K562 (cell line): Measurements from ENCODE around the gene UBE2S. TPM values are rescaled to one million over a fixed set of nuclear protein-coding genes. Genes with fewer than 3 reads are reported as not detected.
"Not testable (repeated sequence)": the region's sequence is repeated elsewhere in the genome, so short reads cannot be mapped to it uniquely, and the experiment has no call there.

Source experiments
- AFF4 ChIP-seq: sonication (generic); formaldehyde crosslinking; IDR thresholded peaks from 2 replicates; pipeline ENCODE4 v1.8.0; 2023; ENCODE audit warnings: mild to moderate bottlenecking, missing genetic modification reagents
- GATAD2B ChIP-seq: fragments of 450-650 bp; IDR thresholded peaks from 2 replicates; pipeline ENCODE4 v1.6.1; 2017; ENCODE audit warnings: mild to moderate bottlenecking, borderline replicate concordance
- GTF2A2 ChIP-seq: IDR thresholded peaks from 2 replicates; pipeline ENCODE4 v1.6.1; 2016; ENCODE audit warnings: mild to moderate bottlenecking, missing genetic modification characterization, missing compliant biosample characterization
- GTF2F1 ChIP-seq: IDR thresholded peaks from 2 replicates; pipeline ENCODE4 v1.6.1; 2011; ENCODE audit warnings: low read depth, low read length, improper control_type of control experiment
- HNRNPH1 ChIP-seq: fragments of 200-400 bp; formaldehyde crosslinking; optimal IDR thresholded peaks from 2 replicates; pipeline ENCODE3; 2017; ENCODE audit warnings: low read depth, mild to moderate bottlenecking, low read length, moderate library complexity
- PCBP1 ChIP-seq: fragments of 200-400 bp; formaldehyde crosslinking; IDR thresholded peaks from 2 replicates; pipeline ENCODE4 v1.6.1; 2018; ENCODE audit warnings: mild to moderate bottlenecking, low read depth, low read length; ENCODE audit not compliant: poor library complexity, severe bottlenecking
- POLR2G ChIP-seq: fragments of 200-400 bp; formaldehyde crosslinking; IDR thresholded peaks from 2 replicates; pipeline ENCODE4 v1.6.1; 2017; ENCODE audit warnings: low read depth, mild to moderate bottlenecking, antibody characterized with exemption, low read length, moderate library complexity
- RBM15 ChIP-seq: fragments of 200-400 bp; formaldehyde crosslinking; IDR thresholded peaks from 2 replicates; pipeline ENCODE4 v1.6.1; 2018; ENCODE audit warnings: mild to moderate bottlenecking, low read length, moderate library complexity; ENCODE audit not compliant: insufficient read depth
- SMAD4 ChIP-seq: fragments of 250-450 bp; sonication (Bioruptor Pico); conservative IDR thresholded peaks from 2 replicates; pipeline ENCODE4 v1.8.0; 2021; ENCODE audit warnings: inconsistent platforms, mild to moderate bottlenecking, moderate library complexity
- SMC3 ChIP-seq: conservative IDR thresholded peaks from 2 replicates; pipeline ENCODE4 v1.6.1; 2011; ENCODE audit warnings: low read depth, low read length, improper control_type of control experiment; ENCODE audit not compliant: insufficient read depth
- SRSF7 ChIP-seq: fragments of 200-400 bp; formaldehyde crosslinking; optimal IDR thresholded peaks from 2 replicates; pipeline ENCODE3; 2017; ENCODE audit warnings: mild to moderate bottlenecking, low read depth, low read length
- TAF1 ChIP-seq: IDR thresholded peaks from 2 replicates; pipeline ENCODE4 v1.6.1; 2011; ENCODE audit warnings: mild to moderate bottlenecking, low read length, moderate library complexity; ENCODE audit not compliant: insufficient read depth, control insufficient read depth, severe bottlenecking; ENCODE audit errors: extremely low read depth
- TOE1 ChIP-seq, 2 experiments: fragments of 450-650 bp in 1 of 2; sonication (generic) in 1 of 2; formaldehyde crosslinking in 1 of 2; IDR thresholded peaks; 2 replicates each; pipeline versions ENCODE4 v1.7.1 to v1.8.0; 2016 to 2022; ENCODE audit warnings: borderline replicate concordance in 2 of 2, mild to moderate bottlenecking in 2 of 2, antibody characterized with exemption in 1 of 2, inconsistent platforms in 1 of 2, low read depth in 1 of 2, missing genetic modification reagents in 1 of 2, moderate library complexity in 1 of 2
- ZBTB9 ChIP-seq: fragments of 450-650 bp; formaldehyde crosslinking; IDR thresholded peaks from 2 replicates; pipeline ENCODE4 v1.4.0; 2020; ENCODE audit warnings: mild to moderate bottlenecking, moderate library complexity
- ZMIZ1 ChIP-seq, 2 experiments: fragments of 150-350 bp in 1 of 2; IDR thresholded peaks; 2 replicates each; pipeline ENCODE4 v1.6.1; 2012 to 2016; ENCODE audit warnings: low read depth in 2 of 2, low read length in 2 of 2, mild to moderate bottlenecking in 1 of 2, moderate library complexity in 1 of 2
- ZNF740 ChIP-seq, 3 experiments: fragments of 200-800 bp in 1 of 3; sonication (Bioruptor generic) in 1 of 3; sonication (generic) in 1 of 3; formaldehyde crosslinking in 1 of 3; IDR thresholded peaks; 2 replicates each; pipeline versions ENCODE4 v1.6.1 to v1.8.0; 2016 to 2022; ENCODE audit warnings: mild to moderate bottlenecking in 2 of 3, missing compliant biosample characterization in 2 of 3, missing genetic modification characterization in 2 of 3, missing genetic modification reagents in 1 of 3
- polyA plus RNA-seq, 8 experiments: library from polyadenylated mRNA; depleted of rRNA in 4 of 8; stranded (reverse) in 5 of 8; unstranded in 3 of 8; fragments of >200 nt; fragmentation: Nextera tagmentation in 2 of 8; fragmentation: Illumina TruSeq in 1 of 8; extraction: Ambion mirVana in 2 of 8; extraction: Trizol in 1 of 8; gene quantifications; 2 replicates each; pipeline versions ENCODE4 v1.2.1 to v1.2.3, GENCODE V29; 2011 to 2014; ENCODE audit warnings: inconsistent platforms in 1 of 8, missing spikeins in 1 of 8
- total RNA-seq, 7 experiments: library from RNA; depleted of rRNA in 6 of 7; stranded (reverse); fragments of >200 nt in 6 of 7; fragmentation: Illumina TruSeq in 2 of 7; extraction: Trizol in 2 of 7; gene quantifications; 2 replicates each; pipeline versions ENCODE4 v1.2.1 to v1.2.3, GENCODE V29; 2011 to 2021; ENCODE audit warnings: low replicate concordance in 1 of 7

The UBE2S gene
- total and polyA plus RNA-seq, 9 of the 15 experiments (the other 6 are each of a cell fraction or from before 2014, with no cell fraction given), result 1.5 to 1,305 (median 157) TPM

GRCh38 chr19:55407550-55407799 is at the start of gene UBE2S (continued):
- peak; percentile 98; the same call in 1 of the 2 replicates for TF ChIP-seq AFF4
- peak; percentile 32; the same call in 1 of the 2 replicates for TF ChIP-seq SMAD4 (CRISPR knock-in tag)
- TF ChIP-seq RBM15, result 0 out of 2 replicates have a peak, but pooled peaks have one; percentile 37
- peak; percentile 87 for TF ChIP-seq PCBP1
- not testable (repeated sequence) for TF ChIP-seq TOE1 (IDR thresholded peaks at IDR 0.05; ENCODE audit: borderline replicate concordance); ZNF740 (tag; IDR thresholded peaks at IDR 0.05)
- 0 out of 2 replicates have a peak, but pooled peaks have one; percentile 25 for TF ChIP-seq TOE1 (CRISPR knock-in tag; IDR thresholded peaks at IDR 0.05; ENCODE audit: borderline replicate concordance, low read depth)
- TF ChIP-seq SMC3, result 0 out of 2 replicates have a peak, but pooled peaks have one; percentile 7
- peak; percentile 90; the same call in 1 of the 2 replicates for TF ChIP-seq ZBTB9 (CRISPR knock-in tag)
- peak in 1 of 2 experiments; percentile 52; a peak in 1 of 4 replicates for TF ChIP-seq ZMIZ1 (IDR thresholded peaks at IDR 0.05; ENCODE audit: low read depth in 2 of 2, low read length in 2 of 2)
- TF ChIP-seq POLR2G, result peak; percentile 100
- peak; percentile 95 for TF ChIP-seq TAF1
- TF ChIP-seq SRSF7, result peak; percentile 75
- TF ChIP-seq GTF2F1, result peak; percentile 98; the same call in 1 of the 2 replicates
- peak; percentile 95 for TF ChIP-seq GTF2A2 (tag)
- peak; percentile 67 for TF ChIP-seq HNRNPH1
- TF ChIP-seq GATAD2B, result peak; percentile 41
- TF ChIP-seq ZNF740 (CRISPR knock-in tag; IDR thresholded peaks at IDR 0.05), result 0 out of 2 replicates have a peak, but pooled peaks have one; percentile 32
